GM11168 (cell line): Measurements from ENCODE around the gene BBOF1.
"Not testable (repeated sequence)": the region's sequence is repeated elsewhere in the genome, so short reads cannot be mapped to it uniquely, and the experiment has no call there.

Source experiments
- in situ Hi-C: fragments of 300-500 bp; cut with MboI; formaldehyde crosslinking; loops from one replicate; pipeline ENCODE4 v1.12.0; 2022; ENCODE audit warnings: low sequenced_read_pairs; ENCODE audit not compliant: unreplicated experiment

The BBOF1 gene

GRCh38 chr14:74018586-74019407, at the start of gene BBOF1, which contains the start of gene ENTPD5:
Gene BBOF1, plus strand, starts transcription at chr14:74019349. Its CDS starts 130 bp downstream, at chr14:74019479.
Gene ENTPD5, minus strand, starts transcription at chr14:74019288. Its CDS starts 31,186 bp downstream, at chr14:73988102.
- in situ Hi-C loops, result no loop called here

- in situ Hi-C loops, result no loop called here
These were observed 45.7 kb upstream of the BBOF1 start for GRCh38 chr14:73973497-73973896.

GRCh38 chr14:73976125-73976524, 43.0 kb upstream of the BBOF1 start:
- in situ Hi-C loops, result no loop called here

- in situ Hi-C loops, result no loop called here
These were observed 41.3 kb upstream of the BBOF1 start for GRCh38 chr14:73977896-73978295.

GRCh38 chr14:73988065-73988464, 31.1 kb upstream of the BBOF1 start:
- in situ Hi-C loops, result no loop called here

GRCh38 chr14:73988656-73989055, 30.5 kb upstream of the BBOF1 start:
- in situ Hi-C loops, result not testable (repeated sequence)

GRCh38 chr14:73991092-73991491, 28.1 kb upstream of the BBOF1 start:
- in situ Hi-C loops, result no loop called here

- in situ Hi-C loops, result not testable (repeated sequence)
These were observed 24.2 kb upstream of the BBOF1 start for GRCh38 chr14:73994926-73995325.

- in situ Hi-C loops, result no loop called here
These were observed 23.2 kb upstream of the BBOF1 start for GRCh38 chr14:73995977-73996378.

GRCh38 chr14:73996731-73997107, 22.4 kb upstream of the BBOF1 start:
- in situ Hi-C loops, result no loop called here

- in situ Hi-C loops, result no loop called here
These were observed 21.8 kb upstream of the BBOF1 start for GRCh38 chr14:73997108-73997943.

- in situ Hi-C loops, result no loop called here
These were observed 21.2 kb upstream of the BBOF1 start for GRCh38 chr14:73997944-73998447.

GRCh38 chr14:73998726-73999125, 20.4 kb upstream of the BBOF1 start:
- in situ Hi-C loops, result no loop called here

- in situ Hi-C loops, result not testable (repeated sequence)
These were observed 13.5 kb upstream of the BBOF1 start for GRCh38 chr14:74005664-74006063.

- in situ Hi-C loops, result no loop called here
These were observed 10.2 kb upstream of the BBOF1 start for GRCh38 chr14:74008843-74009499.

- in situ Hi-C loops, result no loop called here
These were observed 4.8 kb upstream of the BBOF1 start for GRCh38 chr14:74014299-74014698.

- in situ Hi-C loops, result no loop called here
These were observed 4.0 kb upstream of the BBOF1 start for GRCh38 chr14:74015176-74015575.

GRCh38 chr14:74015963-74016362, 3.2 kb upstream of the BBOF1 start:
- in situ Hi-C loops, result no loop called here

- in situ Hi-C loops, result no loop called here
These were observed 969 bp upstream of the BBOF1 start for GRCh38 chr14:74018174-74018585.

GRCh38 chr14:74019408-74020137, 424 bp downstream of the BBOF1 start:
- in situ Hi-C loops, result no loop called here
